H1 (cell line): ENCODE data around the gene CEBPA. TPM values are rescaled to one million over a fixed set of nuclear protein-coding genes. Genes with fewer than 3 reads are reported as not detected.

ENCODE experiments used
- ATF2 ChIP-seq: IDR thresholded peaks from 2 replicates; pipeline ENCODE4 v1.6.1; 2012; ENCODE audit warnings: low read length, inconsistent platforms
- polyA plus RNA-seq, 7 experiments: library from polyadenylated mRNA; depleted of rRNA in 3 of 7; stranded (reverse) in 5 of 7; unstranded in 2 of 7; fragments of >200 nt in 5 of 7; fragments of 200-250 nt in 2 of 7; gene quantifications; 1 replicate in 5 of 7; 2 replicates in 1 of 7; 4 replicates in 1 of 7; pipeline versions ENCODE4 v1.2.1 to v1.2.3, GENCODE V29; 2011 to 2013; ENCODE audit warnings: missing spikeins in 2 of 7, mixed read lengths in 2 of 7
- total RNA-seq: library from RNA; stranded (reverse); fragmentation: NEBNext Ultra II Directional; extraction: Animal tissue kit (Norgen Biotek cat#: 25700); gene quantifications from 2 replicates; pipeline ENCODE4 v1.2.1, GENCODE V29; 2021

The CEBPA gene
- total and polyA plus RNA-seq, 2 of the 8 experiments (the other 6 are each of a cell fraction or from before 2014, with no cell fraction given): 2.0 to 2.7 TPM

DNA sequence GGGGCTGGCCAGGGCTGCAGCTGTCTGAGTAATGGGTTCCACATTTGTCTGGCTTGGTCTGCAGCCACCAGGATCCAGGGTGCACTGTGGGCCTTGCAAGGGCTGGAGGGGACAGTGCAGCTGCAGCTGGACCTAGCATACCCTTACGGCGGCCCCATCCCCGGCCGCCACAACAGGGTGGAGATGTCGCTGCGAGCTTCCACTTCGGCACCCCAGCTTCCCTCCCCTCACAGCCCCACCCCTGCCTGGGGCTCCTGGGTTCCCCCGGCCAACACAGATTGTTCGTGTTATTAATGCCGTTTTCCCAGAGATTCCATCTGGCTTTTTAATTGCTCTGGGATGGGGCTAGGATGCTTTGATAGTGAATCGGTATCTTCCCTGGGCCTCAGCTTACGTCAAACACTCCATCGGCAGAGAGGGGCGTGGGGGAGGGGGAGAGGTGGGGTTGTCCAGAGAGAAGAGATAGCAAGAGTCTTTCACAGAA is 5.8 kb downstream of the CEBPA start (continued):
- no peak for TF ChIP-seq ATF2
